Mesodermal cell (in vitro differentiated cells): ENCODE measurements around the gene ELK1.

Experiments
- H3K27ac ChIP-seq: 2 replicates; pipeline ENCODE4 v1.7.0; 2013; ENCODE audit warnings: mild to moderate bottlenecking, low read depth, low read length, moderate library complexity; ENCODE audit not compliant: severe bottlenecking
- H3K36me3 ChIP-seq: 2 replicates; pipeline ENCODE4 v1.7.1; 2013; ENCODE audit warnings: mild to moderate bottlenecking, low read length, moderate library complexity; ENCODE audit not compliant: control insufficient read depth, insufficient read depth
- H3K4me1 ChIP-seq: one replicate; pipeline ENCODE4 v1.7.1; 2013; ENCODE audit warnings: mild to moderate bottlenecking, low read length; ENCODE audit not compliant: insufficient read depth, control insufficient read depth, poor library complexity, severe bottlenecking
- H3K4me3 ChIP-seq: 2 replicates; pipeline ENCODE4 v1.7.0; 2013; ENCODE audit warnings: low read length, control low read depth, mild to moderate bottlenecking; ENCODE audit not compliant: insufficient read depth, poor library complexity, severe bottlenecking; ENCODE audit errors: extremely low read depth
- H3K9me3 ChIP-seq: 2 replicates; pipeline ENCODE4 v1.7.1; 2013; ENCODE audit warnings: mild to moderate bottlenecking, low read length, moderate library complexity; ENCODE audit not compliant: control insufficient read depth
- WGBS, 2 experiments: methylation state at CpG; one replicate each; pipeline ENCODE4 v1.1.5; 2013; ENCODE audit warnings: missing lambda C conversion rate in 2 of 2; ENCODE audit not compliant: insufficient coverage in 2 of 2; 5-methylcytosine and 5-hydroxymethylcytosine counted together

ELK1 gene

DNA sequence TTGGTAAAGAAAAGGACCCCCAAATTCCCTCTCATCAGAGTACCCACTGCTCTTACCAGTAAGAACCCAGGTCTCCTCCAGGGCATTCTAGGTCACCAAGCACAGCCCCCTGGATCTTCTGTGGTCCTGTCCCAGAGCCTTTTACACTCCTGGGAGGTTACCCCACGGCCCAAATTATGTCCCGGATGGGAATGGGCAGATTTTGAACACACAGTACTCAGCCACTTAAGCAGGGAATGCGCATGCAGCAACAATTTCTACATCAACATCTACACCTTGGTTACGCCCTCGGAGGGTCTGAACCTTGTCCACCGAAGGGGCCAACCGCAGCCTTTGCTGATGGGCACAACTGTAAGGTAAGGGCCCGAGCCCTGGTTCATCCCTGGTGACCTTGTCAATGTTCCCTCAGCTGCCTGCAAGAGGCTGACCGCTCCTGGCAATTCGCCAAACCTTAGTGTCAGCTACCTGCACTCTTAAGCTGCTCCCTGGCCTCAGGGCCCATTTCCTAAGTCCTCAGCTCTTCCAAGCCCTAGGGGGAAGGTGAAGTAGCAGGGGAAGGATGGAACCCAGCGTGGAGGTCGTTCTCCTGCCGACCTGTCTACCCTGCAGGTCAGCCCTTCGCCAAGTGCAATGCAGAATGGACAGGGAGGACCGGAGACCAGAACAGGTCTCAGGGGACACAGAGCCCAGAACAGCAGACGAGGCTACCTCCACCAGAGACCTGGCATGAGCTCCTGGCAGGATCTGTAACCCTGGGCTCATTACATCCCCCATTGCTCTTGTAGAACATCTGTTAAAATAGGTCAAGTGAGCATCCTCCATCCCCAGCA, 62.2 kb downstream of the ELK1 start:
- Histone ChIP-seq H3K36me3 (peaks cover 19% of the 10 kb centered on the region), H3K9me3 (no peaks in the 10 kb centered on the region), H3K4me1 (no peaks in the 10 kb centered on the region), H3K27ac (no peak overlapping the region), H3K4me3 (no peak overlapping the region)
- 92% methylated on average over 13 of the region's 16 CpGs; no CpG with 5 or more reads in 1 of the 2 experiments for WGBS, 2 experiments

DNA sequence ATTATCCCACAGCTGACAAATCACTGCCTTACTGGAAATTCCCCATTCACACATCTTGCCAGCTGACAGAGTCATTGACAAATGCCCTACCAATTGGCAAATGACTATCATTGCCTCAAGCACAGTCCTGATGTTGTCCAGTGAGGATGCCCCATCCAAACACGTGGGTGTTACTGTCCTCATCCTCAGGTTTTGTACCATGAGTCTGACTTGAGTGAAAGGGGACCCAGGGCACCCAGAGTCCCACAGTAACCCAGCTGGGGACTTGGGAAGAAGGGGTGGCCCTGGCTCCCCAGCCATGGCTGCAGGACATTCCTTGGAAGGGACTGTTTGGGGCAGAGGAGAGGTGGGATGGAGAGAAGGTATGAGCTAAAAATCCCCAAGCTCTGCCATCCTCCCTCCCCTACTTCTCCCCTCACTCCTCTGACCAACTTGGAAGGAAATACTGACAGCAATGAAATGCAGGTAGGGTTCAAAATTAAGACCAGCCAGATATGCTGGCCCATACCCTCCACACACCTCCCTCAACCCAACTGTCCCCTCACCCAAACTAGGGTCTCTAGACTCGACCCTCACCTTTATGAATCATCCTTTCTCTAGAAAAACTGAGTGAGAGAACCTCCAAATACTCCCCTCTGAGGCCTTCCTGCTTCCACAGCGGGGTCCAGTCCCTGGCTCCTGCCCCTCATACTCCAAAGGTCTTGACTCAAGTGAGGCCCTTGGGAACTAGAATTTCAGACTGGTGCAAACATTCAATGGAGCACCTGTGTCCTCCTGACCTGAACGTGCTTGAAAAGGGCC, 63.1 kb downstream of the ELK1 start:
- Histone ChIP-seq H3K4me3 (no peak overlapping the region), H3K9me3 (no peaks in the 10 kb centered on the region)
- WGBS, 2 experiments: 90 to 100% methylated on average over 1 of the region's 4 CpGs

DNA sequence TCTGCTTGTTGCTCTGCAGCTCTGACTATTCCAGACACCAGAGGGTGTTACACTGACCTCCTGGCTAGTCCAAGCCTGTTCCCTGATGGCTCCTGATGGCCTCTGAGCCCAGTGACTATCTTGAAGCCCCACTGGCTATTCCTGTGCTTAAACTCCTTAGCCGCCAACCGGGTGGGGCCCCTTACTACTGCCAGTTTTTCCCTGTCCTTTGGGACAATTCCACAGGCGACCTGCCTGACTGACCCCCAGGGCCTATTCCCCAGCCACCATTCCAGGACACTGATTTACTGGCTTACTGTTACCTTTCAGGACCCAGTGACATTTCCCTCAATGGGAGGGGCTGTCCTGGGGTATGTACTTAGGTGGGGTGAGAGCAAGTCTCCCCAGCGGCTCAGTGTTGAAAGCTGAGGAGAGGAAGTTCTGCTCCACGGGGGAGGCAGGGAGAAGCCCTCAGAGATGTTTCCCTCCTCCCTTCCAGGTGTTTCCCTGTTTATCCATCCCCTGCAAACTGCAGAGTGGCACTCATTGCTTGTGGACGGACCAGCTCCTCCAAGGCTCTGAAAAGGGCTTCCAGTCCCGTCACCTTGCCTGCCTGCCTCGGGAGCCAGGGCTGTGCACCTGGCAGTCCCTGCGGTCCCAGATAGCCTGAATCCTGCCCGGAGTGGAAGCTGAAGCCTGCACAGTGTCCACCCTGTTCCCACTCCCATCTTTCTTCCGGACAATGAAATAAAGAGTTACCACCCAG, 64.1 kb downstream of the ELK1 start:
- WGBS, 2 experiments: 88 to 100% methylated on average over 2 to 6 of the region's 11 CpGs
- Histone ChIP-seq H3K4me3 (no peak overlapping the region), H3K4me1 (no peaks in the 10 kb centered on the region), H3K27ac (no peak overlapping the region), H3K9me3 (no peaks in the 10 kb centered on the region), H3K36me3 (peaks cover 21% of the 10 kb centered on the region)

More for the DNA sequence above, 63.1 kb downstream of the ELK1 start:
- peaks cover 21% of the 10 kb centered on the region for H3K36me3 ChIP-seq
- H3K4me1 ChIP-seq: no peaks in the 10 kb centered on the region
- H3K27ac ChIP-seq: no peak overlapping the region
